ENCODE results near the gene SPG11.

Gene SPG11

GRCh38 chr15:44542596-44542995 lies 120.9 kb downstream of the SPG11 start:
- Histone ChIP-seq H3K9me3 (ENCODE audit: insufficient read depth, low read length, severe bottlenecking) (no peaks in the 10 kb centered on the region), H4K20me1 (ENCODE audit: insufficient read depth, low read length) (peaks cover 21% of the 10 kb centered on the region; the same call in 1 of the 2 replicates), H3K4me2 (ENCODE audit: insufficient read depth, low read length) (no peak overlapping the region), H3K27ac (ENCODE audit: low read length) (no peak overlapping the region), H3K4me3 (ENCODE audit: low read depth in 1 of 2, low read length in 2 of 2) (no peak overlapping the region), H2AFZ (ENCODE audit: low read depth, low read length) (no peak overlapping the region), H3K27me3 (ENCODE audit: insufficient read depth, low read length, poor library complexity) (no peaks in the 10 kb centered on the region), H3K4me1 (ENCODE audit: insufficient read depth, low read length) (peaks cover 38% of the 10 kb centered on the region), H3K79me2 (ENCODE audit: insufficient read depth, low read length) (peaks cover 93% of the 10 kb centered on the region), H3K9ac (ENCODE audit: low read depth, low read length) (no peak overlapping the region), H3K36me3 (ENCODE audit: insufficient read depth, low read length) (peaks cover 29% of the 10 kb centered on the region)
- no peak for TF ChIP-seq CTCF (IDR thresholded peaks at IDR 0.05; ENCODE audit: borderline replicate concordance, extremely low read depth, low read length, poor library complexity, severe bottlenecking)
- TF ChIP-seq EZH2 (IDR thresholded peaks at IDR 0.05; ENCODE audit: borderline replicate concordance, low read depth, low read length, severe bottlenecking) = no peak
- ATAC-seq (ENCODE audit: insufficient read depth, low read depth) (no peak), DNase-seq (no peak)

GRCh38 chr15:44541282-44541958 lies 122.0 kb downstream of the SPG11 start:
- DNase-seq (no peak), ATAC-seq (ENCODE audit: insufficient read depth, low read depth) (no peak)
- Histone ChIP-seq H4K20me1 (ENCODE audit: insufficient read depth, low read length) (peaks cover 19% of the 10 kb centered on the region; the same call in 1 of the 2 replicates), H3K9ac (ENCODE audit: low read depth, low read length) (no peak overlapping the region), H2AFZ (ENCODE audit: low read depth, low read length) (no peak overlapping the region), H3K36me3 (ENCODE audit: insufficient read depth, low read length) (peaks cover 31% of the 10 kb centered on the region), H3K79me2 (ENCODE audit: insufficient read depth, low read length) (peaks cover 90% of the 10 kb centered on the region), H3K4me1 (ENCODE audit: insufficient read depth, low read length) (peaks cover 40% of the 10 kb centered on the region), H3K4me3 (ENCODE audit: low read depth in 1 of 2, low read length in 2 of 2) (no peak overlapping the region; a peak in 1 of 4 replicates), H3K27me3 (ENCODE audit: insufficient read depth, low read length, poor library complexity) (no peaks in the 10 kb centered on the region), H3K4me2 (ENCODE audit: insufficient read depth, low read length) (peak overlapping the region; percentile 20; the same call in 1 of the 2 replicates), H3K9me3 (ENCODE audit: insufficient read depth, low read length, severe bottlenecking) (no peaks in the 10 kb centered on the region), H3K27ac (ENCODE audit: low read length) (no peak overlapping the region)
- no peak for TF ChIP-seq CTCF (IDR thresholded peaks at IDR 0.05; ENCODE audit: borderline replicate concordance, extremely low read depth, low read length, poor library complexity, severe bottlenecking)
- no peak for TF ChIP-seq EZH2 (IDR thresholded peaks at IDR 0.05; ENCODE audit: borderline replicate concordance, low read depth, low read length, severe bottlenecking)

DNA sequence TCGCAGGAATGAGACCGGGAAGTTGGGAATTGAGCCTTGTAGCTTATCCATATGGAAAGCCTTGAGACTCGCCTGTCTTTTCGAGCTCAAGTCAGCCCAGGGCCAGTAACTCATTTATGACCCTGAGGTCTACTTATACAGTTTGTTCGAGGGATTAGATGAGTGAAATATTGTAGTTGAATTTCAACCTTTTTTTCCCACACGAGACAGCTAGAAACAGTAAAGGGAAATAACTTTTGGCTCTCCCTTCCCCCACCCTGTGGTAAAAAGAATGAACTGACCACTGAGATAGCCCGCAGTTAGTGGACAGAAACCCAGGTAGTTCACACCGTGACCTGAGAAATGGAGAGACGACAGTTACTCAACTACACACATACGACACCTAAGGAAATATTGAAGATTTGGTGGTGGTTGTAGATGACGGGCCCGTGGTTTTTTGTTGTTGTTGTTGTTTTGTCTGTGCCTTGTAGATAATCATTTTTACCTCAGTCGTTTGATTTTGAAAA lies 125.7 kb downstream of the SPG11 start:
- Histone ChIP-seq H3K4me2 (ENCODE audit: insufficient read depth, low read length) (peak overlapping the region; percentile 70), H3K79me2 (ENCODE audit: insufficient read depth, low read length) (peaks cover 62% of the 10 kb centered on the region), H3K9ac (ENCODE audit: low read depth, low read length) (peak overlapping the region; percentile 85), H3K9me3 (ENCODE audit: insufficient read depth, low read length, severe bottlenecking) (no peaks in the 10 kb centered on the region), H3K4me1 (ENCODE audit: insufficient read depth, low read length) (peaks cover 44% of the 10 kb centered on the region), H3K36me3 (ENCODE audit: insufficient read depth, low read length) (peaks cover 26% of the 10 kb centered on the region), H3K27me3 (ENCODE audit: insufficient read depth, low read length, poor library complexity) (no peaks in the 10 kb centered on the region), H3K4me3 (ENCODE audit: low read depth in 1 of 2, low read length in 2 of 2) (peak overlapping the region; percentile 69 to 86), H3K27ac (ENCODE audit: low read length) (peak overlapping the region; percentile 75), H2AFZ (ENCODE audit: low read depth, low read length) (peak overlapping the region; percentile 86), H4K20me1 (ENCODE audit: insufficient read depth, low read length) (peaks cover 6% of the 10 kb centered on the region; the same call in 1 of the 2 replicates)
- no peak for DNase-seq
- ATAC-seq (ENCODE audit: insufficient read depth, low read depth) = no peak
- no peak for TF ChIP-seq EZH2 (IDR thresholded peaks at IDR 0.05; ENCODE audit: borderline replicate concordance, low read depth, low read length, severe bottlenecking)
- no peak for TF ChIP-seq CTCF (IDR thresholded peaks at IDR 0.05; ENCODE audit: borderline replicate concordance, extremely low read depth, low read length, poor library complexity, severe bottlenecking)
